Suppressor macrophage treated with lipopolysaccharide for 4 hours (primary cell): ENCODE measurements around the gene IGF2BP3.
"Not testable (repeated sequence)": the region's sequence is repeated elsewhere in the genome, so short reads cannot be mapped to it uniquely, and the experiment has no call there.

Source experiments
- DNase-seq: peaks from one replicate; pipeline ENCODE4 v3.0.0-alpha.2; 2020

The IGF2BP3 gene

DNA sequence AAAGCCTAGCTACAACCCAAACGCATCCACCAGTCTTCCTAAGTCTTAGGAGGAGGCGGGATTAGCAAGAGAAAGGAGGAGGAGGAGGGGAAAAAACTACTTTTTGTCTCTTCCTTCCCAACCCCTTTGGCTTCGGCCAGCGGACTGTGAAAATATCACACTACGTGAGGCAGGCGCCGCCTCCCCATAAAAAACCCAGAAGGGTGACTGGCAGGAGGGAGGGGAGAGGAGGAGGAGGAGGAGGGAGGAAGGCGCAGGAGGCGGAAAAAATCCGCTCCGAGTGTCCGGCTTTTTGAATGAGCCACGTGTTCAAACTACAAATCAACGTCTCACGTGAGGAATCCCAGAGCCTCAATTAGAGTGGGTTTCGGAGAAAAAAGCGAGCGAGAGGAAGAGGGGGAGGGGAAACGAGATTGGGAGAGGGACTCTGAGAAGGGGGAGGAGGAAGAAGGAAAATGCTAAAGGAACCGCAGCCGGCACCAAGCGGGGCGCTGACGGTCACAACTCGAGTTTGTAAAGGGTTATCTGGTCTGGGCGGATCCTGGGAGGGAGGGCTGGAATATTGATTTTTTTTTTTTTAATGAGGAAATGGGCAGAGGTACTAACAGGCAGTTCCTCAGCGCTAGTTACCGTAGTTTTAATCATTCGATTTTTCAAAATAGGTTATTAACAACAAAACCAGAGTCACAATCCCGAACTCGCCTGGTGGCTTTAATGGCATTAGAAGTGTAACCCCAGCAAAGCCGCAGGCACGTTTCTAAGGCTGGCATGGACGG is at the start of gene IGF2BP3:
IGF2BP3 (minus strand) TSS at position 162 of the 776 bp plus-strand sequence. CDS start 381 bp downstream, outside the sequence.
- DNase-seq: peak; percentile 46

- peak; percentile 31 for DNase-seq
Observed at GRCh38 chr7:23514755-23515154, 44.5 kb upstream of the IGF2BP3 start.

DNA sequence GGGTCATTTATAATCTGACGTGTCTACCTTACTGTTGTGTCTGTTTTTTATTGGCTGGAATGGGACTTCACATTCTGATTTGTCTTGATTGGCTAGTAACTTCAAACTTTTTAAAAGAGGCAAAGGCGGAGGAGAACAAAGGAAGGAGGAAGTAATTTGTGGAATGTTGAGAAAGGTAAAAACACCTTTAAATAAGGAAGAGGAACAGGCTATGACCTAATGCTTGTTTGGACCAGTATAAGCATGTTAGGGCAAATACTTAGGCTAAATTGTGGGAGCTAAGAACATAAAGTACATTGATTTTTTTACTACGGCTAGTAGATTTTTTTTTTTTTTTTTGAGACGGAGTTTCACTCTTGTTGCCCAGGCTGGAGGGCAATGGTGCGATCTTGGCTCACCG is 43.5 kb upstream of the IGF2BP3 start:
- not testable (repeated sequence) for DNase-seq

DNA sequence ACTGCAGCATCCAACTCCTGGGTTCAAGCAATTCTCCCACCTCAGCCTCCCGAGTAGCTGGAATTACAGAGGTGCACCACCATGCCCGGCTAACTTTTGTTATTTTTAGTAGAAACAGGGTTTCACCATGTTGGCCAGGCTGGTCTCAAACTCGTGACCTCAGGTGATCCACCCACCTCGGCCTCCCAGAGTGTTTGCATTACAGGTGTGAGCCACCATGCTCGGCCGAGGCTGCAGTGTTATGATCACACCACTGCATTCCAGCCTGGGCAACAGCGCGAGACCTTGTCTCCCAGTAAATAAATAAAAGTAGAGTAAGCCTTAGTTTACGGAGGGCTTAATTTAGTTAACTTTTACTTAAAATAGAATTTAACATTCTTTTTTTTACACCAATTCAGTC is 23.7 kb upstream of the IGF2BP3 start:
- DNase-seq: no peak

- no peak for DNase-seq
Observed at GRCh38 chr7:23491502-23491901, 21.2 kb upstream of the IGF2BP3 start.

GRCh38 chr7:23490357-23491135 is 20.3 kb upstream of the IGF2BP3 start:
- DNase-seq: peak; percentile 16

DNA sequence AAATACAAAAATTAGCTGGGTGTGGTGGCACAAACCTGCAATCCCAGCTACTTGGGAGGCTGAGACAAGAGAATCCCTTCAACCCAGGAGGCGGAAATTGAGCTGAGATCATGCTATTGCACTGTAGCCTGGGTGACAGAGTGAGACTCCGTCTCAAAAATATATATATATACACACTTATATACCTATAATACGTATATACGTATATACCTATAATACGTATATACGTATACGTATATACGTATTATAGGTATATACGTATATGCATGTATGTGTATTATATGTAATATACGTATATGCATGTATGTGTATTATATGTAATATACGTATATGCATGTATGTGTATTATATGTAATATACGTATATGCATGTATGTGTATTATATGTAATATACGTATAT is 18.4 kb upstream of the IGF2BP3 start:
- not testable (repeated sequence) for DNase-seq

- DNase-seq: no peak
Observed at GRCh38 chr7:23487670-23488069, 17.4 kb upstream of the IGF2BP3 start.

GRCh38 chr7:23486002-23486773 is 15.9 kb upstream of the IGF2BP3 start:
- no peak for DNase-seq

- no peak for DNase-seq
Observed at GRCh38 chr7:23482686-23483085, 12.4 kb upstream of the IGF2BP3 start.

DNA sequence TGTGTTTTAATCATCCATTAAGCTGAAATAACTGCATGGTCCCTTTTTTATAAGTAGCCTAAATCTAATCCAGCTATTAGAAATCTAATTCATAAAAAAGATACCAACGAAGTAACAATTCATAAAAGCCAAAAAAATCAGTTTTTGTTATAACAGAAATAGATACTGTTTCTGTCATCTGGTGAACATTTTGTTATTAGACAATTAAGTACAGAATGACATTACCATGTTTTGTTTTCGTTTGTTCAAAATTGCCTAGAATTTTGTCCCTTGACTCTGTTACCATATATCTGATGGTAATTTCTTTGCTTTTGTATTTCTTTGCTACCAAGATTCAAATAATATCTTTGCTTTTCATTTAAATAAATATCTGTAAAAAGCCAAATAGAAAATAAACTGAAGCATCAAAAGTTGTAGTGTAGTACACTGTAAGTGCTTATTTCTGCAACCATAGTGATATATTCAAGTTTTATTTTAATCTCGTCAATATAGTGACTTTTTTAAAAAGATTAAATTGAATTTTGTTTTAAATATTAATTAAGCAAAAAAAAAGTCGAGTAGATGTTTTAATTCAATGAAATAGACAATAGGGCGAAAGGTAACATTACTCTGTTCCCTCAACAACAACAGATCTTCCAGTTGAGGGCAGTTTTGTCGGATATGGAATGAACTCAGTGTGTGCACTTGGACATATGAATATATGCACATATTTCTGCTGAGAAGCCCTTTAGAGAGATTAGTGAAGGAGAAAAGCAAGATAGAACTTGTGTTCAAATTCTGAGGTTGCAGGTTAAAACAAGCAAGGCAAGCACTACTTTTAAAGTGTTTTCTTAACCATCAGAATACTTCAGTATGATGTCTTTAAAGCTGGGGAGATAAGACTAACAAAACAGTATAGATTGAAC is 7.9 kb upstream of the IGF2BP3 start:
- DNase-seq: no peak

- no peak for DNase-seq
Observed at GRCh38 chr7:23477157-23477499, 6.8 kb upstream of the IGF2BP3 start.

DNA sequence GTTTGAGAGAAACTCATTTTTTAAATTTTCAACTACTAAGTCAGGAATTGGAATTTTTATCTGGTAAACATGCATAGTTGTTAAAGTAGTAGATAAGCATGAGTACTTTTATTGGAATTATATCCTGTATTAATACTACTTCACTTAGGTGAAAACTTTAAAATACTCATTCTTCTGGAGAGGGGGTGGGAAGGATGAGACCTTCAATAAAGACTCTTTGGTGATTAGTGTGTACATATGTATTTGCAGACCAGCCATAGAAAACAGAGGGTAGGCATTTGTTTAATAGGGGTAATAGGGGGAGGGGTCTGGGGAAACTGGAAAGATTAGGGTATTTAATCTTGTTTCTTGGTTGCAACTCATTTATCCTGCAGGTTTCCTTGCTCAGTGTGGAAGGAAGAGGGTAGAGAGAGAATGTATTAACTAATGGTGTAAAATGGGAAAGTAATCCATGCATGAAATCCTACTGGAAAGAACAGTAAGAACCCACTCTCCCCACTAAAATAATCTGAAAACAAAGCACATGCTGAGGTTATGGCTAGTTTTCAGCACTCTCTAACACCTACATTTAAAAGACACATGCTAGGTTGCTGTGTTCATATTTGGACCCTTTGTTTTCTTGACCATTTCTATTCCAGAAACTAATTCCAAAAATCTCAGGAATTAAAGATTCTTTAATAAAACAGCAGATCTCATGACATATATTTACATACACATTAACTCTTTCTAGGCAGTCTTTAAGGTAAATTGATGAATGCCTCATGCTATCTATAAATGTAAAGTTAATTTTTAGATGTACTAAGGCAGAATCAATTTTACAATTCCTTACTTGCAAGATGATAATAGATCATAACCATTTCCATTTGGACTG is 6.2 kb upstream of the IGF2BP3 start:
- no peak for DNase-seq

- DNase-seq: no peak
Observed at GRCh38 chr7:23475576-23475839, 5.2 kb upstream of the IGF2BP3 start.

- no peak for DNase-seq
Observed at GRCh38 chr7:23474829-23475575, 4.7 kb upstream of the IGF2BP3 start.

GRCh38 chr7:23474094-23474828 is 4.0 kb upstream of the IGF2BP3 start:
- DNase-seq: peak; percentile 93

DNA sequence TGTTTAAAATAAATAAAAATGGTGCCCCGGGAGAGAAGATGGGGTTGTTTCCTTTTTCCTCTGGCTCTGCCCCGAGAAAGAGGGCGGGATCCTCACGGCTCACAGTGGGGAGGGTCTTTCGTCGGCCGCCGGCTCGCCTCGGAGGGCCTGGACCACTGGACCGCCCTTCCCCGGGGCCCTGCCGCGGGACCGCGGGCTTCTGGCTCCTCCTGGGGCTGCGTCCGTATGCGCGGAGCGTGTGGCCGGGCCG is 3.5 kb upstream of the IGF2BP3 start:
- DNase-seq: no peak

- no peak for DNase-seq
Observed at GRCh38 chr7:23472956-23473843, 2.9 kb upstream of the IGF2BP3 start.

GRCh38 chr7:23472556-23472955 is 2.3 kb upstream of the IGF2BP3 start:
- DNase-seq: no peak
